Measurements from ENCODE around the gene CHD9NB.

DNA sequence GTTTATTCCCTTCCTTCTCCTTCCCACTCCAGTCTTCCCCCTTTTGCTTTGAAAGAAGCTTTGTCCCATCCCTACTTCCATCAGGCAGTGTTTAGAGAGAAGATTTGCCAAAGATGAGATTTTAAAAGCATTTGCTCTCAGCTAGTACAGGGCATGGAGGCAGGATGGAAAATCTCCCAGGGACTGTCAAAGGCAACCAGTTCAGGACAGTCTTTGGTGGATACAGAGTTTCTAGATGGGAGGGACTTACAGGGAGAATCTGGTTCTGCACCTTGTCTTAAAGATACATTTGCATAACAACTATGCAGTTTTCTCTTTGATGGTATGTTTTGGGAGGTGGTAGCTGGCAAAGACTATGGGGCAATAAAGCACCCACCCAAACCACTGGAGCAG lies 28.3 kb upstream of the CHD9NB start:
- TF ChIP-seq POLR2A (IDR thresholded peaks at IDR 0.05): no peak
- TF ChIP-seq, protein P1, sequence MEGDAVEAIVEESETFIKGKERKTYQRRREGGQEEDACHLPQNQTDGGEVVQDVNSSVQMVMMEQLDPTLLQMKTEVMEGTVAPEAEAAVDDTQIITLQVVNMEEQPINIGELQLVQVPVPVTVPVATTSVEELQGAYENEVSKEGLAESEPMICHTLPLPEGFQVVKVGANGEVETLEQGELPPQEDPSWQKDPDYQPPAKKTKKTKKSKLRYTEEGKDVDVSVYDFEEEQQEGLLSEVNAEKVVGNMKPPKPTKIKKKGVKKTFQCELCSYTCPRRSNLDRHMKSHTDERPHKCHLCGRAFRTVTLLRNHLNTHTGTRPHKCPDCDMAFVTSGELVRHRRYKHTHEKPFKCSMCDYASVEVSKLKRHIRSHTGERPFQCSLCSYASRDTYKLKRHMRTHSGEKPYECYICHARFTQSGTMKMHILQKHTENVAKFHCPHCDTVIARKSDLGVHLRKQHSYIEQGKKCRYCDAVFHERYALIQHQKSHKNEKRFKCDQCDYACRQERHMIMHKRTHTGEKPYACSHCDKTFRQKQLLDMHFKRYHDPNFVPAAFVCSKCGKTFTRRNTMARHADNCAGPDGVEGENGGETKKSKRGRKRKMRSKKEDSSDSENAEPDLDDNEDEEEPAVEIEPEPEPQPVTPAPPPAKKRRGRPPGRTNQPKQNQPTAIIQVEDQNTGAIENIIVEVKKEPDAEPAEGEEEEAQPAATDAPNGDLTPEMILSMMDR (IDR thresholded peaks at IDR 0.05 in 4 of 5, conservative IDR thresholded peaks at IDR 0.05 in 1 of 5): no peak
